Naive thymus-derived CD8-positive, alpha-beta T cell (primary cell): ENCODE results near the gene GRIK1. TPM values are rescaled to one million over a fixed set of nuclear protein-coding genes. Genes with fewer than 3 reads are reported as not detected.

Source experiments
- ATAC-seq, 2 donors: fragments of 150-1000 bp; cut with Tn5 transposase in 1 of 2; sonication (Bioruptor Pico), chemical (Tn5 transposase) in 1 of 2; 1 replicate in 1 of 2; 2 replicates in 1 of 2; pipeline ENCODE4 v1.10.0; 2021; ENCODE audit warnings: mild to moderate bottlenecking in 2 of 2, moderate library complexity in 2 of 2
- POLR2A ChIA-PET: fragments of 350-600 bp; sonication (Branson Sonifier 250); formaldehyde crosslinking; loops from one replicate; lab custom pipeline; 2021; ENCODE audit warnings: antibody characterized with exemption; lab: Charles Lee
- DNase-seq, 10 donors: peaks; one replicate each; pipeline versions ENCODE4 v3.0.0 to v3.0.0-alpha.2; 2020 to 2022
- H3K27ac Mint-ChIP-seq, 10 donors: one replicate each; pipeline ENCODE4 v1.8.0; 2020 to 2022; ENCODE audit warnings: mild to moderate bottlenecking in 10 of 10, mixed read lengths in 10 of 10, moderate library complexity in 4 of 10, inconsistent platforms in 1 of 10
- H3K27me3 Mint-ChIP-seq, 5 donors: one replicate each; pipeline ENCODE4 v1.8.0; 2021 to 2022; ENCODE audit warnings: mixed read lengths in 5 of 5
- H3K36me3 Mint-ChIP-seq, 3 donors: one replicate each; pipeline ENCODE4 v1.8.0; 2020 to 2022; ENCODE audit warnings: mixed read lengths in 3 of 3, mild to moderate bottlenecking in 2 of 3, inconsistent platforms in 1 of 3
- H3K4me1 Mint-ChIP-seq, 4 donors: one replicate each; pipeline ENCODE4 v1.8.0; 2021 to 2022; ENCODE audit warnings: mixed read lengths in 4 of 4
- H3K4me3 Mint-ChIP-seq, 10 donors: one replicate each; pipeline ENCODE4 v1.8.0; 2020 to 2022; ENCODE audit warnings: mild to moderate bottlenecking in 10 of 10, mixed read lengths in 10 of 10, moderate library complexity in 6 of 10, inconsistent platforms in 1 of 10
- H3K9me3 Mint-ChIP-seq, 9 donors: one replicate each; pipeline ENCODE4 v1.8.0; 2020 to 2022; ENCODE audit warnings: mixed read lengths in 9 of 9, mild to moderate bottlenecking in 3 of 9, inconsistent platforms in 1 of 9, moderate library complexity in 1 of 9
- polyA plus RNA-seq, 3 donors: library from polyadenylated mRNA; unstranded; fragments of 300-500 nt; fragmentation: Illumina TruSeq; gene quantifications; one replicate each; pipeline ENCODE4 v1.2.3, GENCODE V29; 2021
- total RNA-seq, 8 experiments: library from RNA in 2 of 8; stranded (reverse) in 2 of 8; gene quantifications; one replicate each; pipeline ENCODE4 v1.2.3 and lab custom pipeline; 2021 to 2026

The GRIK1 gene
- total and polyA plus RNA-seq, 5 experiments from 2014 or later, result 0.07 TPM; not detected in 4

- POLR2A ChIA-PET, result no interaction called here
- H3K36me3 Mint-ChIP-seq, result peaks cover 0 to 3% (median 0%) of the 10 kb centered on the region in 3 donors
- DNase-seq (no peak), ATAC-seq (no peak)
- H3K27me3 Mint-ChIP-seq, result peaks cover 0 to 17% (median 4%) of the 10 kb centered on the region in 5 donors
- H3K4me1 Mint-ChIP-seq, result no peaks in the 10 kb centered on the region
- no peak overlapping the region for H3K27ac Mint-ChIP-seq
- H3K9me3 Mint-ChIP-seq, result peaks cover 0 to 9% (median 3%) of the 10 kb centered on the region in 9 donors
- no peak overlapping the region for H3K4me3 Mint-ChIP-seq
Measured at GRCh38 chr21:29825345-29825744, 114.5 kb downstream of the GRIK1 start.

GRCh38 chr21:29822064-29822463 is 117.7 kb downstream of the GRIK1 start:
- ATAC-seq, result no peak
- Mint-ChIP-seq H3K36me3 (no peaks in the 10 kb centered on the region), H3K4me3 (no peak overlapping the region), H3K4me1 (no peaks in the 10 kb centered on the region), H3K27ac (no peak overlapping the region), H3K27me3 (peaks cover 0 to 17% (median 5%) of the 10 kb centered on the region in 5 donors), H3K9me3 (no peaks in the 10 kb centered on the region)
- POLR2A ChIA-PET, result no interaction called here
- no peak for DNase-seq

- POLR2A ChIA-PET, result no interaction called here
- Mint-ChIP-seq H3K27me3 (peaks cover 0 to 17% (median 5%) of the 10 kb centered on the region in 5 donors), H3K4me1 (no peaks in the 10 kb centered on the region), H3K9me3 (no peaks in the 10 kb centered on the region), H3K36me3 (no peaks in the 10 kb centered on the region), H3K4me3 (no peak overlapping the region), H3K27ac (no peak overlapping the region)
- ATAC-seq (no peak), DNase-seq (no peak)
Measured at GRCh38 chr21:29821230-29821629, 118.6 kb downstream of the GRIK1 start.

GRCh38 chr21:29819675-29820326 is 120.0 kb downstream of the GRIK1 start:
- H3K4me3 Mint-ChIP-seq, result no peak overlapping the region
- DNase-seq, result no peak
- H3K4me1 Mint-ChIP-seq, result no peaks in the 10 kb centered on the region
- H3K36me3 Mint-ChIP-seq, result no peaks in the 10 kb centered on the region
- no peaks in the 10 kb centered on the region for H3K9me3 Mint-ChIP-seq
- ATAC-seq, result no peak
- peaks cover 0 to 16% (median 6%) of the 10 kb centered on the region in 5 donors for H3K27me3 Mint-ChIP-seq
- H3K27ac Mint-ChIP-seq, result no peak overlapping the region
- POLR2A ChIA-PET, result no interaction called here

- POLR2A ChIA-PET, result no interaction called here
- Mint-ChIP-seq H3K4me3 (no peak overlapping the region), H3K36me3 (no peaks in the 10 kb centered on the region), H3K9me3 (no peaks in the 10 kb centered on the region), H3K27me3 (peaks cover 0 to 17% (median 6%) of the 10 kb centered on the region in 5 donors), H3K27ac (no peak overlapping the region), H3K4me1 (no peaks in the 10 kb centered on the region)
- no peak for ATAC-seq
- no peak for DNase-seq
Measured at GRCh38 chr21:29818383-29818921, 121.3 kb downstream of the GRIK1 start.

- no peaks in the 10 kb centered on the region for H3K9me3 Mint-ChIP-seq
Measured at GRCh38 chr21:29817450-29817849, 122.3 kb downstream of the GRIK1 start.

GRCh38 chr21:29812947-29813346 is 126.8 kb downstream of the GRIK1 start:
- no peaks in the 10 kb centered on the region for H3K9me3 Mint-ChIP-seq
- H3K27ac Mint-ChIP-seq, result no peak overlapping the region
- ATAC-seq, result no peak
- no peaks in the 10 kb centered on the region for H3K36me3 Mint-ChIP-seq
- no peaks in the 10 kb centered on the region for H3K4me1 Mint-ChIP-seq
- no peak for DNase-seq
- POLR2A ChIA-PET, result no interaction called here
- peaks cover 4 to 21% (median 9%) of the 10 kb centered on the region in 5 donors for H3K27me3 Mint-ChIP-seq
- no peak overlapping the region for H3K4me3 Mint-ChIP-seq

More at GRCh38 chr21:29817450-29817849, 122.3 kb downstream of the GRIK1 start:
- Mint-ChIP-seq H3K4me1 (no peaks in the 10 kb centered on the region), H3K27me3 (peaks cover 0 to 17% (median 6%) of the 10 kb centered on the region in 5 donors), H3K27ac (no peak overlapping the region), H3K36me3 (no peaks in the 10 kb centered on the region), H3K4me3 (no peak overlapping the region)
- ATAC-seq (no peak), DNase-seq (no peak)
- POLR2A ChIA-PET, result no interaction called here

GRCh38 chr21:29810871-29811270 is 128.9 kb downstream of the GRIK1 start:
- no peak for ATAC-seq
- Mint-ChIP-seq H3K4me3 (no peak overlapping the region), H3K27me3 (peaks cover 4 to 21% (median 9%) of the 10 kb centered on the region in 5 donors), H3K4me1 (no peaks in the 10 kb centered on the region), H3K36me3 (no peaks in the 10 kb centered on the region), H3K9me3 (no peaks in the 10 kb centered on the region), H3K27ac (no peak overlapping the region)
- DNase-seq, result no peak
- POLR2A ChIA-PET, result no interaction called here

- POLR2A ChIA-PET, result no interaction called here
- DNase-seq (no peak), ATAC-seq (no peak)
- Mint-ChIP-seq H3K27me3 (peaks cover 0 to 21% (median 4%) of the 10 kb centered on the region in 5 donors), H3K9me3 (no peaks in the 10 kb centered on the region), H3K36me3 (no peaks in the 10 kb centered on the region), H3K4me3 (no peak overlapping the region), H3K4me1 (no peaks in the 10 kb centered on the region), H3K27ac (no peak overlapping the region)
Measured at GRCh38 chr21:29808153-29808552, 131.6 kb downstream of the GRIK1 start.

GRCh38 chr21:29805105-29805504 is 134.7 kb downstream of the GRIK1 start:
- POLR2A ChIA-PET, result no interaction called here
- no peak overlapping the region for H3K27ac Mint-ChIP-seq
- peaks cover 0 to 23% (median 9%) of the 10 kb centered on the region in 5 donors for H3K27me3 Mint-ChIP-seq

GRCh38 chr21:29803191-29803590 is 136.6 kb downstream of the GRIK1 start:
- DNase-seq, result no peak
- POLR2A ChIA-PET, result no interaction called here

More at GRCh38 chr21:29805105-29805504, 134.7 kb downstream of the GRIK1 start:
- no peaks in the 10 kb centered on the region for H3K4me1 Mint-ChIP-seq
- no peaks in the 10 kb centered on the region for H3K36me3 Mint-ChIP-seq
- DNase-seq (no peak), ATAC-seq (no peak)
- H3K4me3 Mint-ChIP-seq, result no peak overlapping the region
- peaks cover 0 to 3% (median 0%) of the 10 kb centered on the region in 9 donors for H3K9me3 Mint-ChIP-seq

GRCh38 chr21:29801122-29801521 is 138.7 kb downstream of the GRIK1 start:
- Mint-ChIP-seq H3K27ac (no peak overlapping the region), H3K36me3 (no peaks in the 10 kb centered on the region), H3K27me3 (peaks cover 4 to 31% (median 8%) of the 10 kb centered on the region in 5 donors), H3K4me3 (no peak overlapping the region), H3K9me3 (peaks cover 0 to 3% (median 0%) of the 10 kb centered on the region in 9 donors), H3K4me1 (no peaks in the 10 kb centered on the region)
- POLR2A ChIA-PET, result no interaction called here
- DNase-seq (no peak), ATAC-seq (no peak)

More at GRCh38 chr21:29803191-29803590, 136.6 kb downstream of the GRIK1 start:
- Mint-ChIP-seq H3K4me1 (no peaks in the 10 kb centered on the region), H3K27ac (no peak overlapping the region), H3K36me3 (no peaks in the 10 kb centered on the region), H3K9me3 (peaks cover 0 to 3% (median 0%) of the 10 kb centered on the region in 9 donors), H3K4me3 (no peak overlapping the region), H3K27me3 (peaks cover 2 to 24% (median 6%) of the 10 kb centered on the region in 5 donors)
- ATAC-seq, result no peak

- peaks cover 0 to 3% (median 0%) of the 10 kb centered on the region in 9 donors for H3K9me3 Mint-ChIP-seq
- H3K27me3 Mint-ChIP-seq, result peaks cover 4 to 30% (median 8%) of the 10 kb centered on the region in 5 donors
- H3K4me3 Mint-ChIP-seq, result no peak overlapping the region
- no peak overlapping the region for H3K27ac Mint-ChIP-seq
- POLR2A ChIA-PET, result no interaction called here
- H3K4me1 Mint-ChIP-seq, result no peaks in the 10 kb centered on the region
- DNase-seq, result no peak
- H3K36me3 Mint-ChIP-seq, result no peaks in the 10 kb centered on the region
- no peak for ATAC-seq
Measured at GRCh38 chr21:29800056-29800455, 139.7 kb downstream of the GRIK1 start.
